SK-N-SH treated with all-trans-retinoic acid at 6 μM for 48 hours (cell line): ENCODE measurements around the gene CNOT8.

Experiments
- ATAC-seq: fragments of 200-7000 bp; cut with Tn5 transposase; 3 replicates; pipeline ENCODE4 v1.9.1; 2020; ENCODE audit warnings: mild to moderate bottlenecking, moderate library complexity
- ARNTL ChIP-seq: fragments of 450-650 bp; formaldehyde crosslinking; IDR thresholded peaks from 2 replicates; pipeline ENCODE4 v1.5.0; 2020; ENCODE audit warnings: low read depth, mild to moderate bottlenecking, moderate library complexity, borderline replicate concordance
- BACH2 ChIP-seq: fragments of 250-450 bp; sonication (Bioruptor Pico); IDR thresholded peaks from 2 replicates; pipeline ENCODE4 v1.9.0; 2021; ENCODE audit warnings: mild to moderate bottlenecking, borderline replicate concordance
- CREB5 ChIP-seq: fragments of 250-450 bp; sonication (Bioruptor Pico); IDR thresholded peaks from 2 replicates; pipeline ENCODE4 v1.5.1; 2020; ENCODE audit warnings: low read depth, mild to moderate bottlenecking, moderate library complexity
- CSDC2 ChIP-seq: fragments of 250-450 bp; sonication (Bioruptor Pico); IDR thresholded peaks from 2 replicates; pipeline ENCODE4 v1.5.0; 2020; ENCODE audit warnings: mild to moderate bottlenecking, moderate library complexity
- CSRNP3 ChIP-seq: fragments of 250-450 bp; sonication (Bioruptor Pico); IDR thresholded peaks from 2 replicates; pipeline ENCODE4 v1.5.1; 2021; ENCODE audit warnings: mild to moderate bottlenecking, moderate library complexity
- ESRRG ChIP-seq: fragments of 250-450 bp; sonication (Bioruptor Pico); IDR thresholded peaks from 2 replicates; pipeline ENCODE4 v1.6.1; 2021; ENCODE audit warnings: mild to moderate bottlenecking
- GLIS3 ChIP-seq: fragments of 250-450 bp; sonication (Bioruptor Pico); IDR thresholded peaks from 2 replicates; pipeline ENCODE4 v1.5.0; 2020; ENCODE audit warnings: mild to moderate bottlenecking, moderate library complexity
- ISL1 ChIP-seq: fragments of 250-450 bp; sonication (Bioruptor Pico); IDR thresholded peaks from 2 replicates; pipeline ENCODE4 v2.1.2; 2022; ENCODE audit warnings: mild to moderate bottlenecking, moderate library complexity
- OSR1 ChIP-seq: fragments of 250-450 bp; sonication (Bioruptor Pico); IDR thresholded peaks from 2 replicates; pipeline ENCODE4 v1.8.0; 2022; ENCODE audit warnings: moderate library complexity, mild to moderate bottlenecking, inconsistent platforms
- PATZ1 ChIP-seq: fragments of 250-450 bp; sonication (Bioruptor Pico); IDR thresholded peaks from 2 replicates; pipeline ENCODE4 v1.8.0; 2020; ENCODE audit warnings: mild to moderate bottlenecking, moderate library complexity, borderline replicate concordance
- POU6F1 ChIP-seq: fragments of 250-450 bp; sonication (Bioruptor Pico); IDR thresholded peaks from 2 replicates; pipeline ENCODE4 v1.8.0; 2021; ENCODE audit warnings: low read depth, mild to moderate bottlenecking, moderate library complexity, borderline replicate concordance
- RARB ChIP-seq: fragments of 250-450 bp; sonication (Bioruptor Pico); IDR thresholded peaks from 2 replicates; pipeline ENCODE4 v1.8.0; 2021; ENCODE audit warnings: mild to moderate bottlenecking, moderate library complexity
- SNAI2 ChIP-seq: fragments of 250-450 bp; sonication (Bioruptor Pico); IDR thresholded peaks from 2 replicates; pipeline ENCODE4 v1.5.0; 2020; ENCODE audit warnings: mild to moderate bottlenecking, moderate library complexity
- TCF4 ChIP-seq: fragments of 250-450 bp; sonication (Bioruptor Pico); IDR thresholded peaks from 2 replicates; pipeline ENCODE4 v1.8.0; 2021; ENCODE audit warnings: mild to moderate bottlenecking, moderate library complexity, borderline replicate concordance
- ZC3H10 ChIP-seq: fragments of 250-450 bp; sonication (Bioruptor Pico); IDR thresholded peaks from 2 replicates; pipeline ENCODE4 v1.5.1; 2021; ENCODE audit warnings: mild to moderate bottlenecking, moderate library complexity
- ZFP3 ChIP-seq: fragments of 250-450 bp; sonication (Bioruptor Pico); IDR thresholded peaks from 2 replicates; pipeline ENCODE4 v1.5.0; 2020; ENCODE audit warnings: mild to moderate bottlenecking, moderate library complexity
- ZFP30 ChIP-seq: fragments of 450-650 bp; formaldehyde crosslinking; IDR thresholded peaks from 2 replicates; pipeline ENCODE4 v1.5.0; 2022; ENCODE audit warnings: mild to moderate bottlenecking, moderate library complexity
- ZNF70 ChIP-seq: fragments of 450-650 bp; formaldehyde crosslinking; IDR thresholded peaks from 2 replicates; pipeline ENCODE4 v1.5.0; 2020; ENCODE audit warnings: mild to moderate bottlenecking, moderate library complexity
- ZNF8 ChIP-seq: fragments of 450-650 bp; formaldehyde crosslinking; IDR thresholded peaks from 2 replicates; pipeline ENCODE4 v1.5.0; 2020; ENCODE audit warnings: mild to moderate bottlenecking, moderate library complexity

The CNOT8 gene

GRCh38 chr5:154815684-154816247, 42.7 kb upstream of the CNOT8 start:
- no peak for ATAC-seq
- no peak for TF ChIP-seq RARB (CRISPR knock-in tag)
- TF ChIP-seq PATZ1 (CRISPR knock-in tag): no peak
- no peak for TF ChIP-seq CSDC2
- TF ChIP-seq OSR1 (CRISPR knock-in tag): no peak
- TF ChIP-seq CSRNP3 (CRISPR knock-in tag): no peak

- TF ChIP-seq GLIS3 (CRISPR knock-in tag): no peak
- TF ChIP-seq ZFP30 (CRISPR knock-in tag): no peak
- TF ChIP-seq ESRRG (CRISPR knock-in tag): no peak
- no peak for TF ChIP-seq ZNF70 (CRISPR knock-in tag)
- no peak for TF ChIP-seq TCF4 (CRISPR knock-in tag)
- no peak for TF ChIP-seq CREB5
- no peak for TF ChIP-seq CSRNP3 (CRISPR knock-in tag)
- no peak for TF ChIP-seq RARB (CRISPR knock-in tag)
- TF ChIP-seq ZNF8 (CRISPR knock-in tag): no peak
- no peak for ATAC-seq
Observed at GRCh38 chr5:154816891-154817492, 41.4 kb upstream of the CNOT8 start.

GRCh38 chr5:154817815-154818214, 40.6 kb upstream of the CNOT8 start:
- ATAC-seq: no peak
- TF ChIP-seq CREB5 (no peak), BACH2 (CRISPR knock-in tag) (no peak), TCF4 (CRISPR knock-in tag) (no peak), ZC3H10 (CRISPR knock-in tag) (no peak), ZNF8 (CRISPR knock-in tag) (no peak), ZFP3 (CRISPR knock-in tag) (no peak), SNAI2 (CRISPR knock-in tag) (no peak), CSRNP3 (CRISPR knock-in tag) (no peak), PATZ1 (CRISPR knock-in tag) (no peak), ZFP30 (CRISPR knock-in tag) (no peak), POU6F1 (CRISPR knock-in tag) (no peak), ISL1 (CRISPR knock-in tag) (no peak), ARNTL (CRISPR knock-in tag) (no peak)
- TF ChIP-seq, all 23 proteins: peak for 0
